Skeletal muscle cell (primary cell): ENCODE measurements around the gene C14orf119.
"Not testable (repeated sequence)": the region's sequence is repeated elsewhere in the genome, so short reads cannot be mapped to it uniquely, and the experiment has no call there.

Experiments used
- DNase-seq: peaks from one replicate; pipeline ENCODE4 v3.0.0-alpha.2; 2010; ENCODE audit warnings: low read depth
- H3K4me3 ChIP-seq: 2 replicates; pipeline ENCODE4 v1.5.1; 2011; ENCODE audit warnings: low read depth, mild to moderate bottlenecking, control low read depth, low read length, moderate library complexity

Gene C14orf119

DNA sequence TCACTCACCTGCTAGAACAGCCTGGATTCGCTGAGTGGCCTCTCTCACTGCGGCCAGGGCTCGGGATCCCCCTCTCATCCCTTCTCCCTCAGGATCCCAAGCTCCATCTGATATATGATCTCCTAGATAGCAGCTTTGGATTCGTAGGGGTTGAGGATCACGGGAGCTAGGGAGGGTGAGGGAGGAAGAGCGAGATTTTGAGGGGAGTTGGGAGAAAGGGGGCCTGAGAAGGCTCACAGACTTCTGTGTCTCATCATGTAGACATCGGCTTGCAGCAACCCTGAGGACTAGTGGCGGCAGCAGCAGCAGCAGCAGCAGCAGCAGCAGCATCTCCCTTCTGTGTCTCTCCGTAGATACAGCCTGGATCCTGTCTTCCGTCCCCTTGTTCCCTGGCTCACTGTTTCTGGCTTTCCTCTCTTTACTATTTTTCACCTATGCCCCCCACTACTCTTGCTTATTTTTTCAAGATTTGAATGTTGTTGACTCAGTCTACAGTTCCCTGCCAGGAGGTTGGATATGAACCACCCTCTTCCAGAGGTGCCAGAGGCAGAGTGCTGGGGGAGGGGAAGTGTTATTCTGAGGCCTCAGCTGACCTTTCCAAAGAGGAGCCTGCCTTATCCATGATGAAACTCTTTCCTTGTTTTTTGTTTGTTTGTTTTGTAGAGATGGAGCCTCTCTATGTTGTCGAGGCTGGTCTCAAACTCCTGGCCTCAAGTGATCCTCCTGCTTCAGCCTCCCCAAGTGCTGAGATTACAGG, 9.5 kb downstream of the C14orf119 start, which contains the start of gene CIROP:
Gene CIROP, minus strand, starts transcription at position 399 of the 757 bp plus-strand sequence. Its CDS starts 69 bp downstream, at position 330.
- no peak within 1 kb of the TSS for H3K4me3 ChIP-seq
- no peak for DNase-seq

- H3K4me3 ChIP-seq = no peak overlapping the region
- DNase-seq = no peak
Observed at GRCh38 chr14:23105348-23105824, 10.1 kb downstream of the C14orf119 start.

GRCh38 chr14:23106747-23107045, 11.4 kb downstream of the C14orf119 start:
- no peak overlapping the region for H3K4me3 ChIP-seq
- no peak for DNase-seq

GRCh38 chr14:23107620-23108019, 12.3 kb downstream of the C14orf119 start:
- DNase-seq, H3K4me3 ChIP-seq: not testable (repeated sequence)

DNA sequence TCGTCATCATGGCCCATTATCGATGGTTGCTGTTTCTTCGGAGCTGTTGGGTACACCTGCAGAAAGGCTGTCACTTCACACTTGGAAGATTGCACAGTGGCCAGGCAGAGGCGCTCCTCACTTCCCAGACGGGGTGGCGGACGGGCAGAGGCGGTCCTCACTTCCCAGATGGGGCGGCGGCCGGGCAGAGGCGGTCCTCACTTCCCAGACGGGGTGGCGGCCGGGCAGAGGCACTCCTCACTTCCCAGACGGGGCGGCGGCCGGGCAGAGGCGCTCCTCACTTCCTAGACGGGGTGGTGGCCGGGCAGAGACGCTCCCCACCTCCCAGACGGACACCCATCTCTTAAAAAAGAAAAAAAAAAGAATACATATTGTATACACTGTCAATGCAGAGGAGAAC, 12.9 kb downstream of the C14orf119 start:
- DNase-seq, H3K4me3 ChIP-seq: not testable (repeated sequence)

DNA sequence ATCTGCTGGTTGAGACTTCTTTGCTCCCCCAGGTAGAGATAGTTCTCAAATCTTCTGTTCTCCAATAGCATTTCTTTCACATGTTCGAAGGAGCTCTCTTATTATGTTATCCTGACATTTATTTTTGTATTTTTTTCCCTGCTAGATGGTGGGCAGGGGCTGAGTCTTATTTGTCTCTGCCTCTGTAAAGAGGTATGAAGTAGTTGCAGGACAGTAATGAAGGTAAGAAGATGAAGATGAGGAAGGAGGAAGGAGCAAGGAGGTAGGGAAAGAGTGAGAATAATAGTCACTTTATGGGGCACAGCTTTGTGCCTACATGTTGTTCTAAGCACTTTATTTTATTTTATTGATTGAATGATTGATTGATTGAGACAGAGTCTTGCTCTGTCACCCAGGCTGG, 14.5 kb downstream of the C14orf119 start:
- H3K4me3 ChIP-seq = no peak overlapping the region
- DNase-seq = no peak

- no peak for DNase-seq
- H3K4me3 ChIP-seq = no peak overlapping the region
Observed at GRCh38 chr14:23110579-23111365, 15.5 kb downstream of the C14orf119 start.

GRCh38 chr14:23112359-23113178, 17.3 kb downstream of the C14orf119 start:
- DNase-seq = no peak
- no peak overlapping the region for H3K4me3 ChIP-seq

DNA sequence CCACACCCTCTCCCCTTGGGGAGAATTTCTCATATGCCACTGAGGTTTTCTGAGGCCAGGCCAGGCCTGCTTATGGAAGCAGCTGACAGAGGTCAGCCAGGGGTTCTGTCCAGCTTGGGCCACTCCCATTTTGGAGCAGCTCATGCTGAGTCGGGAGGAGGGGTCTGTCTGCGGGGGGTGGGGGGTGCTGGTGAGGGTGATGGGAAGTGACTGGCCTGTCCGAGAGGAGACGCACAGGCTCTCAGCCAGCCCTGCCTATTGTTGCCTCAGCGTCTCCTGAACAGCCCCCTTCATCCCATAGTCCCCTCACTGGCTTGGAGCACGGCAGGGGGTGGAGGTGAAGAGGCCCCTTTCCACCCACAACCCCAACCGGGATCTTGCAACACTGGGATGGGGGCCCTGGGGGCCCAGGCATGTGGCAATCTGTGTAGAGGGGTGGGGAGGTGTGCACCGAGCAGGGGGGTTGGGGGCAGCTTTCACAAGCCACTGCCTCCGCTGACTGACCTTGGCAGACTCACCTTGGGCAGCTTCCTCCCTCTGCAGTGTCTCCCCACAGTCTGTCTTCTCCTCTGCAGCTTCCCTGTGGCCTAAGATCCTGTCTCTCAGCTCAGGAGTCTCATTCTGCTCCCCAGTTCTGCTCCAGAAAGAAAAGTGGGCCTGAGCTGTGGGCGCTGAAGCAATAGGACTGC, 18.3 kb downstream of the C14orf119 start:
- DNase-seq = peak; percentile 76
- H3K4me3 ChIP-seq = no peak overlapping the region

GRCh38 chr14:23114120-23114458, 18.8 kb downstream of the C14orf119 start:
- no peak overlapping the region for H3K4me3 ChIP-seq
- no peak for DNase-seq

GRCh38 chr14:23114669-23115038, 19.3 kb downstream of the C14orf119 start:
- DNase-seq = no peak
- no peak overlapping the region for H3K4me3 ChIP-seq

GRCh38 chr14:23115039-23115731, 19.9 kb downstream of the C14orf119 start:
- peak; percentile 95 for DNase-seq
- H3K4me3 ChIP-seq = no peak overlapping the region

- DNase-seq = no peak
- no peak overlapping the region for H3K4me3 ChIP-seq
Observed at GRCh38 chr14:23115918-23116317, 20.6 kb downstream of the C14orf119 start.

GRCh38 chr14:23117371-23118020, 22.2 kb downstream of the C14orf119 start:
- DNase-seq = no peak
- H3K4me3 ChIP-seq = no peak overlapping the region

DNA sequence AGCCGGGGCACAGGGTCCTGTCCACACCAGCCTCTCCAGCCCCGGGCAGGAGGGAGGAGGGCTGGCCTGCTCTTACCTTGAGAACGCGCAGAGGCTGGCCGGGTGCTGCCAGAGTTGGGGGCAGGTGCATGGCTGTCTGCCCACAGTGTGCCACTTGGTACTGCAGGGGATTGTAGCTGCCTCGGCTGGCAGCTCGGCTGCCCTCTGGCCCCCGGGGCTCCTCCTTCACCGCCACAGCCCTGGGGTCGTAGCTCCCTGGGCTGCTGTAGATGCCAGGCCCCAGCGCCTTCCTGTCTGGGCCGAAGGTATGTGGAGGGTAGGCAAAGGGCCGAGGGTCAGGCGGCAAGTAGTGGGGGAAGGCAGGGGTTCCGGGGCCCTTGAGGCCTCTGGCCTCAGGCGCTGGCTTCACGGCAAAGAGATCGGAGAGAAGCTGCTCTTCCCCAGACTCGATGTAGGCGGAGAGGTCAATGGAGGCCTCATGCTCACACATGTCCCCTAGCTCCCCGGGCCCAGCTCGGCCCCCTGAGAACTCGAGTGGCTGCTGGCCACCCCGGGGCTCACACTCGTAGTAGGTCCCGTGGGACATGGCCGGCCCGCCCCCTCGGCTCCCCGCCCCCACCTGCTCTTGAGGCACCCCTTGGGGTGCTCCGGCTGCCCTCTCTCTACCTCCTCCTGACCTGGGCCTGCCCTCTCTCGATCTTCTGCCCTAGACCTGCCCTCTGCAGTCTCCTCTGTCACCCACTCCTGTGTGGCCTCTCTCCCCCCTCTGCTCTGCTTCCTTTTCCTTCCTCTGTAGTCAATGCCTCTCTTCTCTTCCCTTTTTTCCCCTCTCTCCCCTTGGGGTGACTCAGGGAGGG, 23.4 kb downstream of the C14orf119 start, which contains the start of gene CEBPE:
Gene CEBPE, minus strand, starts transcription at position 750 of the 857 bp plus-strand sequence. Its CDS starts 164 bp downstream, at position 586.
- H3K4me3 ChIP-seq = no peak within 1 kb of the TSS
- no peak for DNase-seq

DNA sequence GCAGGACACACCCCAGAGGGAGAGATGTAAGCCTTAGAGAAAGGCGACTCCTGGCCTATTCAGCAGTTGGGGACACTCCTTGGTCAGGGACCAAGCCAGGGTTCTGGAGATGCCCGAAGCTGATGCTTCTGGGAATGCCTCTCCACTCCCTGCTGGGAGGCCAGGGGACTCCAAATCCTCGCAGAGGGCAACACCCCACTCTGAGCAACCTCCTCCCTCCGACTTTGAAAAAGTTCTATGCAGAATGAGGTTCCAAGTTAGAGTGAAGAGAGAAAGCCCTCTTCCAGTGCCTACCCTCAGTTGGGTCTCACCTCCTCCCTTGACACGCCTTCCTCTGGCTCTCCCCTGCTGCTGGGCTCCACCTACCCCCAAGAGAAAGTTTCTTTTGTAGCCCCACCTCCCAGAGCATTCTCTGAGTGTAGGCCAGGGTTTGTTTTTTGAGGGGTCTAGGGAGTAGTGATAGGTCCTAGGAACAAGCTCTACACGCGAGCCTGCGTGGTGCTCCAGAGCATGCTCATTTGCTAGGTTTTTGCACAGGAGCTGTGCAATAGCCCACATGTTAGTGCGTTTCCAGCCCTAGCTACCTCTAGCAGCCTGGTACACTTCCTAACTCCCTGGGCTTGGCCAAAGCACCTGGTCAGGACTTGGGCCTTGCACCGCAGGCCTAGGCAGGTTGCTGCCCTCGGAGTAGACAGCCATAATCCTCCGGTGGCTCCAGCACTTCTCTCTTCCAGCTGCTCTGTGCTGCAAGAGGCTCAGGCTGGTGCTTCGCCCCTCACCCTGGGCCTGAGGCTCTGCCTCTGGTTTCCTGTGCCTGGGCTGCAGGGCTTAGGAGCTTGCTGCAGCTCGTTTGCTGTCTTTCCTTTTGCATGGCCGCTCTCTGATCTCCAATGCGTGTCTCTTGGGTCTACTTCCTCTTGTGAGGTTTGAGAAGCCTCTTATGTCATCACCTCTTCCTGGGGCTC, 24.3 kb downstream of the C14orf119 start:
- no peak for DNase-seq
- no peak overlapping the region for H3K4me3 ChIP-seq
